MM.1S (cell line): ENCODE measurements around the gene CARNS1.

Source experiments
- DNase-seq: peaks from one replicate; pipeline ENCODE4 v3.0.0-alpha.2; 2015
- H2AFZ ChIP-seq: fragments of 300-600 bp; sonication (generic); 2 replicates; pipeline ENCODE4 v1.6.0; 2016; ENCODE audit warnings: antibody characterized with exemption, low read length
- H3F3A ChIP-seq: fragments of 300-600 bp; sonication (generic); 2 replicates; pipeline ENCODE4 v1.6.1; 2016; ENCODE audit warnings: mild to moderate bottlenecking, antibody characterized with exemption, low read length, moderate library complexity, mixed read lengths; ENCODE audit not compliant: insufficient read depth
- H3K27ac ChIP-seq: fragments of 300-600 bp; sonication (generic); 2 replicates; pipeline ENCODE4 v1.5.1; 2016; ENCODE audit warnings: mild to moderate bottlenecking, low read length
- H3K27me3 ChIP-seq: fragments of 300-600 bp; sonication (generic); replicated peaks from 2 replicates; pipeline ENCODE4 v1.6.0; 2016; ENCODE audit warnings: low read length; ENCODE audit not compliant: insufficient read depth
- H3K36me3 ChIP-seq: fragments of 300-600 bp; sonication (generic); replicated peaks from 2 replicates; pipeline ENCODE4 v1.6.1; 2016; ENCODE audit warnings: mild to moderate bottlenecking, low read length, mixed read lengths; ENCODE audit not compliant: insufficient read depth
- H3K4me1 ChIP-seq: fragments of 300-600 bp; sonication (generic); 2 replicates; pipeline ENCODE4 v1.6.1; 2016; ENCODE audit warnings: low read length, mixed read lengths
- H3K4me2 ChIP-seq: fragments of 300-600 bp; sonication (generic); 2 replicates; pipeline ENCODE4 v1.6.0; 2016; ENCODE audit warnings: low read depth, low read length
- H3K4me3 ChIP-seq: fragments of 300-600 bp; sonication (generic); 2 replicates; pipeline ENCODE4 v1.5.1; 2016; ENCODE audit warnings: low read length, mixed read lengths
- H3K79me2 ChIP-seq: fragments of 300-600 bp; sonication (generic); 2 replicates; pipeline ENCODE4 v1.6.1; 2016; ENCODE audit warnings: mixed run types, low read length, mixed read lengths
- H3K9ac ChIP-seq: fragments of 300-600 bp; sonication (generic); 2 replicates; pipeline ENCODE4 v1.6.1; 2016; ENCODE audit warnings: low read length, mixed read lengths
- H3K9me2 ChIP-seq: fragments of 300-600 bp; sonication (generic); replicated peaks from 2 replicates; pipeline ENCODE4 v1.6.1; 2016; ENCODE audit warnings: mild to moderate bottlenecking, low read length, mixed read lengths; ENCODE audit not compliant: insufficient read depth
- H3K9me3 ChIP-seq: fragments of 300-600 bp; sonication (generic); replicated peaks from 2 replicates; pipeline ENCODE4 v1.6.1; 2016; ENCODE audit warnings: mild to moderate bottlenecking, low read length, mixed read lengths; ENCODE audit not compliant: insufficient read depth
- H4K20me1 ChIP-seq: fragments of 300-600 bp; sonication (generic); 2 replicates; pipeline ENCODE4 v1.6.1; 2016; ENCODE audit warnings: mild to moderate bottlenecking, low read length, moderate library complexity, mixed read lengths; ENCODE audit not compliant: insufficient read depth
- EZH2 ChIP-seq: fragments of 300-600 bp; sonication (generic); optimal IDR thresholded peaks from 2 replicates; pipeline ENCODE3; 2017; ENCODE audit warnings: low read depth, mild to moderate bottlenecking, antibody characterized with exemption, low read length, mixed read lengths
- EZH2phosphoT487 ChIP-seq: fragments of 300-600 bp; sonication (generic); IDR thresholded peaks from 2 replicates; pipeline ENCODE4 v1.6.1; 2018; ENCODE audit warnings: antibody characterized with exemption, low read length
- TF ChIP-seq, protein P1 (sequence below): fragments of 300-600 bp; sonication (generic); IDR thresholded peaks from 2 replicates; pipeline ENCODE4 v1.5.1; 2016; ENCODE audit warnings: antibody characterized with exemption, low read length, mixed read lengths

Gene CARNS1

DNA sequence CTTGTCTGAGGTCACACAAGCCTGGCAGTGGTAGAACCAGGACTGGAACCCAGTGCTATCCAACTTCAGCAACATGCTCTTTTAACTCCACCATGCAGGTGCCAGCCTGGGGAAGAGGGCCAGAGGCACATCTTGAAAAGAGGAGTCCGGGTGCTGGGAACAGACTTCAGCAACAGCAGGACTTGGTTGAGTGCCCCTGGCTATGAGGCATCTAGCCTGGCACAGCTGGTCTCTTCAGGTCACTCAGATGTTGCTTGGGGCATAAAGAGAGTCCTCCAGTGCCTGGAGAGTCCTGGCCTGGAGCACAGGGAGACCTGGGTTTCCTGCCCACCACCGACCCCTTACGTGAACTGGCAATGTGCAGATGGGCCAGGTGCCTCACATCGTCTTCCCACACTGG is 36.9 kb upstream of the CARNS1 start:
- Histone ChIP-seq H3K27ac (no peak overlapping the region), H3F3A (0 out of 2 replicates have a peak, but pooled peaks cover 5% of the 10 kb centered on the region), H3K4me1 (peaks cover 16% of the 10 kb centered on the region), H2AFZ (no peak overlapping the region), H3K36me3 (no peaks in the 10 kb centered on the region), H3K9me3 (no peaks in the 10 kb centered on the region), H4K20me1 (no peaks in the 10 kb centered on the region), H3K27me3 (peaks cover 24% of the 10 kb centered on the region), H3K9me2 (no peaks in the 10 kb centered on the region), H3K4me3 (no peak overlapping the region), H3K9ac (no peak overlapping the region), H3K4me2 (no peak overlapping the region), H3K79me2 (no peaks in the 10 kb centered on the region)
- DNase-seq, result no peak
- TF ChIP-seq, protein P1, sequence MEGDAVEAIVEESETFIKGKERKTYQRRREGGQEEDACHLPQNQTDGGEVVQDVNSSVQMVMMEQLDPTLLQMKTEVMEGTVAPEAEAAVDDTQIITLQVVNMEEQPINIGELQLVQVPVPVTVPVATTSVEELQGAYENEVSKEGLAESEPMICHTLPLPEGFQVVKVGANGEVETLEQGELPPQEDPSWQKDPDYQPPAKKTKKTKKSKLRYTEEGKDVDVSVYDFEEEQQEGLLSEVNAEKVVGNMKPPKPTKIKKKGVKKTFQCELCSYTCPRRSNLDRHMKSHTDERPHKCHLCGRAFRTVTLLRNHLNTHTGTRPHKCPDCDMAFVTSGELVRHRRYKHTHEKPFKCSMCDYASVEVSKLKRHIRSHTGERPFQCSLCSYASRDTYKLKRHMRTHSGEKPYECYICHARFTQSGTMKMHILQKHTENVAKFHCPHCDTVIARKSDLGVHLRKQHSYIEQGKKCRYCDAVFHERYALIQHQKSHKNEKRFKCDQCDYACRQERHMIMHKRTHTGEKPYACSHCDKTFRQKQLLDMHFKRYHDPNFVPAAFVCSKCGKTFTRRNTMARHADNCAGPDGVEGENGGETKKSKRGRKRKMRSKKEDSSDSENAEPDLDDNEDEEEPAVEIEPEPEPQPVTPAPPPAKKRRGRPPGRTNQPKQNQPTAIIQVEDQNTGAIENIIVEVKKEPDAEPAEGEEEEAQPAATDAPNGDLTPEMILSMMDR, result no peak
- TF ChIP-seq EZH2, result no peak
- no peak for TF ChIP-seq EZH2phosphoT487

GRCh38 chr11:67379061-67380058 is 36.1 kb upstream of the CARNS1 start:
- TF ChIP-seq, protein P1, result no peak
- TF ChIP-seq EZH2 (no peak), EZH2phosphoT487 (no peak)
- no peak overlapping the region for H3K9ac ChIP-seq
- H3K4me3 ChIP-seq, result no peak overlapping the region
- H3K27me3 ChIP-seq, result peaks cover 24% of the 10 kb centered on the region
- H3K4me1 ChIP-seq, result peaks cover 14% of the 10 kb centered on the region
- H3F3A ChIP-seq, result no peaks in the 10 kb centered on the region
- H3K4me2 ChIP-seq, result no peak overlapping the region
- H3K9me3 ChIP-seq, result no peaks in the 10 kb centered on the region
- no peaks in the 10 kb centered on the region for H4K20me1 ChIP-seq
- H3K36me3 ChIP-seq, result no peaks in the 10 kb centered on the region
- H3K79me2 ChIP-seq, result no peaks in the 10 kb centered on the region
- H3K27ac ChIP-seq, result no peak overlapping the region
- no peak overlapping the region for H2AFZ ChIP-seq
- DNase-seq, result no peak
- no peaks in the 10 kb centered on the region for H3K9me2 ChIP-seq

GRCh38 chr11:67381244-67381972 is 34.1 kb upstream of the CARNS1 start:
- TF ChIP-seq EZH2 (no peak), EZH2phosphoT487 (no peak)
- TF ChIP-seq, protein P1, result no peak
- DNase-seq, result no peak
- peak overlapping the region; percentile 40; the same call in 1 of the 2 replicates for H2AFZ ChIP-seq
- H3K9ac ChIP-seq, result no peak overlapping the region; the same call in 1 of the 2 replicates
- H3F3A ChIP-seq, result no peaks in the 10 kb centered on the region
- peak overlapping the region; percentile 25; the same call in 1 of the 2 replicates for H3K4me2 ChIP-seq
- no peaks in the 10 kb centered on the region for H3K9me3 ChIP-seq
- no peak overlapping the region for H3K27ac ChIP-seq
- H3K36me3 ChIP-seq, result no peaks in the 10 kb centered on the region
- H3K4me3 ChIP-seq, result no peak overlapping the region
- H3K4me1 ChIP-seq, result peaks cover 13% of the 10 kb centered on the region
- no peaks in the 10 kb centered on the region for H3K79me2 ChIP-seq
- no peaks in the 10 kb centered on the region for H4K20me1 ChIP-seq
- H3K27me3 ChIP-seq, result peaks cover 14% of the 10 kb centered on the region
- no peaks in the 10 kb centered on the region for H3K9me2 ChIP-seq
